GM04504 (cell line): ENCODE results near the gene TRIM65.

Source experiments
- DNase-seq: peaks from one replicate; pipeline ENCODE4 v3.0.0-alpha.2; 2012; ENCODE audit warnings: low read depth

The TRIM65 gene

GRCh38 chr17:75917141-75917916 lies 20.6 kb upstream of the TRIM65 start:
- no peak for DNase-seq

DNA sequence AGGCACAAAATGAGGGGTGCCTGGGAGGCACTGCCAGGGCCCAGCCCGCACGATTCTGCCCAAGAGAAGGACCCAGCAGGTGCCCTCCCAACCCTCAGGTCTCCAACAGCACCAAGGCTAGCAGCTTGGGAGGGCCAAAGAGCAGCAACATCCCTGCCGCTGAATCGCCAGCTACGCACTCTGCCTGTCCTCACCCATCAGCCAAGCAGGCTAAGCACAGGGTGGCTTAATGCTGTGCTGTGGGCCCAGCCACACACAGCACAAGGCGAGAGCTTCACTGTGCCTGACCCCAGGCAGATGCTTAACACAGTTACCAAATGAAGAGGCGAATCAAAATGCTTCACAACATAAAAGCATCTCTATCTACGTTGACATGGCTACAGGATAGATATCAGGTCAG lies 18.5 kb upstream of the TRIM65 start:
- no peak for DNase-seq

GRCh38 chr17:75914643-75915267 lies 18.0 kb upstream of the TRIM65 start:
- no peak for DNase-seq

DNA sequence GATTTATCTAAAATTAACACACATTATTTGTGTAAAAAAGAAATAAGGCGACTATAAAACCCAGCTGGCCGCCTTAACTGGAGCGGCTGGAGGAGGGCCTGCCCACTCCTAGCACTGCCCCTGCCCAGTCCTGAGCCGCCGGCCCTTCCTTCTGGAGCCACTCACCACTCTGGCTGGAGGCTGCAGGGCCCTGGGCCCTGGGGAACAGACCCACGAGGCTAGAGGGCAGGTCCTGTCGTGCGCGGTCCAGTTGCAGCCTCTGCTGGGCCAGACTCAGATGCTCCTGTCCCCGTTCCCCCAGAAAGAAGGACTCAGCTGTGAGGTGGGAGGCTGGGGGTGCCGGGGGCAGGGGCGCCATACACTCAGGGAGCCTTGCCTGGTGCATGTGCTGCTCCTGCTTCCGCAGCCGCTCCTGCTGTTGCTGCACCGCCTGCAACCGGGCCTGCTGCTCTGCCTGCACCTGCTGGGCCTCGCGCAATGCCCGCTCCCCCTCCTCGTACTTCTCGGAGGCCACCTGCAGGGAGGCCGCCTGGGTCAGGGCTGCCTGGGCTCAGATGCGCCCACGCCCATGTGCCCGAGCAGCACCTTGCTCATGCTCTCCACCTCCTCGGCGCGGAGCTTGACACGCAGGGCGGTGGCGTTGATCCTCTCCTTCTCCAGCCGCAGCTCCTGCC lies 16.9 kb upstream of the TRIM65 start:
- DNase-seq = no peak

DNA sequence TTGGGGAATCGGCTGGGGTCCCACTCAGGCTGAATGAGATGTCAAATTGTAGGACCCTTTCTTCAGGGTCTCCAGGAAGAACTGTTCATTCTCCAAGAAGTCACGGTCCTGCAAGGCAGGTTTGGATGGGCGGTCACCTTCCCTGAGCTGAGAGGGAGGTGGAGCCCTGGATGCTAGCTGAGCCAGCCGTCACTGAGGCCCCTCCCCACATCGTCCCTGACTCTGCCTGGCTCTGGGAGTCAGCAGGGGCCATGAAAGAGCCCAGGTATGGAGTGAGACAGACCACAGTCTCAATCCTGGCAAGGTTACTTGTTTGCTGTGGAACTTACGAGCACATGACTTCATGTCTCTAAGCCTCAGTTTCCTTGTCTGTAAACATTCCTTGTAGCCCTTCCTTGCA lies 13.9 kb upstream of the TRIM65 start:
- DNase-seq = no peak

DNA sequence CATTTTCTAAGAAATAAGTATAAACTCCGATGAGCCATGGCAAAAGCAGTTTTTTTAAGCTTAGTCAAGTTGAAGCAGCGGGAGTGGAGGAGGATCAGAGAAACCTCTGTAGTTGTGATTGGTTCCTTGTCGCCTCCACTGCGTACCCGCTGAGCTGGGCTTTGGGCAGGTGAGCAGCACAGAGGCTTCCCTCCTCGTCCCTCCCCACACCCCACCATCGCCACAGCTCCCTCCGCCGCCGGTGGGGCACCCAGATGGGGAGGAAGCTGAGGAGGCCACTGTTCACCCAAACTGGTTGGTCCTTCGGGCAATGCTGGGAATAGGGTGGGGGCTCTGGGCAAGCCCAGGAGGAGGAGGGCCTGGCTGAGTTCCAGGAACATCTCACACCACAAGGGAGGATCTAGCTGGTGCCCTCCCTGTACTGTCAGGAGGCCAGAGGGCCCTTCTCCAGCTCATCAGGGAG lies 13.1 kb upstream of the TRIM65 start:
- DNase-seq = no peak

GRCh38 chr17:75909051-75909811 lies 12.5 kb upstream of the TRIM65 start:
- DNase-seq = no peak

- no peak for DNase-seq
Observed at GRCh38 chr17:75908201-75908600, 11.4 kb upstream of the TRIM65 start.

GRCh38 chr17:75906143-75906884 lies 9.6 kb upstream of the TRIM65 start:
- DNase-seq = no peak

DNA sequence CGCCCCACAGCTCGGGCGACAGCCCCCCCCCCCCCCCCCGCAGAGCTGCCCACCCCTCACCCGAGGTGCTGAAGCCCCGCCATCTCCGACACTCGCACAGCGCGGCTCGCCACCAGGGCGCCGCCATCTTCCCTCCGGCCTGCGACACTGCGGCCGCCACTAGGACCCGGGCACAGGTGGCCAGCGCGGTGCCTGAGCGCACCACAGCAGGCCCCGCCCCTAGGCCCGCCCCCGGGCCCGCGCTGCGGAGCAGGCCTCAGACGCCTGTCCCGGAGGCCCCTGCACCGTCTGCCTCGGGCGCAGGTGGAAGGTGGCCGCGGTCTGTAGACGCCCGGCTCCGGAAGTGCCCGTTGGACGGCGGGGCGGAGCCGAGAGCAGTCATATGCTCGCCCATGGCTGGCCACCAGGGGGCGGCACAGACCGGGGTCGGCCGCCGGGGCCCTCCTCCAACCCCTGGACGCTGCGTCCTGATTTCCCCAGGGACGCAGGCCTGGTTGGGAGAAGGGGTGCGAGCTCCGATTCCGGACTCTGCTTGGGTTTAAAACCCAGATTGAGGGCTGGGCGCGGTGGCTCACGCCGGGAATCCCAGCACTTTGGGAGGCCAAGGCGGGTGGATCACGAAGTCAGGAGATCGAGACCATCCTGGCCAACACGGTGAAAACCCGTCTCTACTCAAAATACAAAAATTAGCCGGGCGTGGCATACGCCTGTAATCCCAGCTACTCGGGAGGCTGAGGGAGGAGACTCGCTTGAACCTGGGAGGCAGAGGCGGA lies 8.2 kb upstream of the TRIM65 start, which contains the start of gene MRPL38:
Gene MRPL38, minus strand, starts transcription at position 136 of the 773 bp plus-strand sequence. Its CDS starts 9 bp downstream, at position 127.
- DNase-seq = peak; percentile 90

DNA sequence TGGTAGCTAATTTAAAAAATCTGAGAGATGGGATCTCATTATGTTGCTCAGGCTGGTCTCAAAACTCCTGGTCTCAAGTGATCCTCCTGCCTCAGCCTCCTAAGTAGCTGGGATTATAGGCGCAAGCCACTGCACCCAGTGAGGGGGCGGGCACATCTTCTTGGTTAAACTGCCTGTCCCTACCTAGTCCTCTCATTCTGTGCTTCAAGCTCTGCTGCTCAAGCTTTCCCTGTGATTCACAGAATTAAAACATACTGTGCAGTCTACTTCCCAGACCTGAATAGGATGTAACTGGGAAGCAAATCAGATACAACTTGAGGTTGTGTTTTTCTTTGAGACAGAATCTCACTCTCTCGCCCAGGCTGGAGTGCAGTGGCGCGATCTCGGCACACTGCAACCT lies 5.7 kb upstream of the TRIM65 start:
- no peak for DNase-seq

DNA sequence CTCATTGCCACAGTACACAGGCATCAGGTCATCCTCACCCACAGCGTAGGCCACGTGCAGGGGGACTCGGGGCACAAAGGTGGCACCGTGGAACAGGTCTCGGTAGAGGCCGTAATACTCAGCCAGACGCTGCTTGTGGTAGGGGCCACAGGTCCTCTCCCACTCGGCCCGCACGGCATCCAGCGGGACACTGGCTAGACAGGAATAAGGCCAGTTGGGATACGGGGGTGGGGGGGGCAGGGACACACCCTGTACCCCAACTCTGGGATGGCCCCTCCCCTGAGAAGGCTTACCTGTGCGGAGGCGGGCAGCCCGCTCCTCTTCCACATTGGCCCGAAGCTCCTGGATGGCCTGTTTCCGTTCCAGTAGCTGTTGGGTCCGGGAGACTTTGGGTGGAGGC lies 5.0 kb upstream of the TRIM65 start:
- DNase-seq = no peak

DNA sequence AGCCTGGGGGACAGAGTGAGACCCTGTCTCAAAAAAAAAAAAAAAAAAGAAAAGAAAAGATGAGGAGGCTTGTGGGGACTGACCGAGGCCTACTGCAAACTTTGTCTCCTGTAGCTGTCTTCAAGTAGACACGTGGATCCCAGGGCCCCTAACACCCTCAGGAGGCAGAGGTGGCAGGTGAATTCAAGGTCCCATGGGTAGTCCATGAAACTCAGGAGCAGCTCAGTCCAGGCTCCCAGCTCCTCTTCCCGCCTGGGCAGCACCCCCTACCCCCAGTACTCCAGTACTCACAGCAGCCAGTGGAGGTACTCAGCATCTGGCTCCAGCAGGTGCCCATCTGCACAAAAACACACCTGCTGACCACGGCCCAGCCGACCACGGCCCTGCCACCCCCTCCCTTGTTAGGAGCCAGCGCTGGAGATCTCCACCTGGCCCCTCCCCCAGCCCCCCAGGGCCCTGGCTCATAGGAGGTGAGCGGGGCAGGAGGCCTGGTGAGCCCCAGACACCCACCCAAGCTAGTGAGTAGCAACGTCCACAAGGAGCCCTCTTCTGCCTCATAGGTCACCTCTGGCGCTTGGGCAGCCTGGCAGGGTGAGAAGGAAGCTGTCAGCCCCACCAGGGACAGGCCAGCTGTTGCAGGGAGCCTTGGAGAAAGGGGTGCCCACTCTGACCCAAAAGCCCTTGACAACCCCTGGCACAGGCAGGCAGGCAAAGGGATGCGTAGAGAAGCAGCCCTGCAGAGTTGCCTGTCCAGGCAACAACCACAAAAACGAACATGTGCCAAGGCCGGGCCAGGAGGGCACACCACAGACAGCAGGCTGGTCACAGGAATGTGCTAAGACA lies 4.2 kb upstream of the TRIM65 start:
- DNase-seq = no peak

DNA sequence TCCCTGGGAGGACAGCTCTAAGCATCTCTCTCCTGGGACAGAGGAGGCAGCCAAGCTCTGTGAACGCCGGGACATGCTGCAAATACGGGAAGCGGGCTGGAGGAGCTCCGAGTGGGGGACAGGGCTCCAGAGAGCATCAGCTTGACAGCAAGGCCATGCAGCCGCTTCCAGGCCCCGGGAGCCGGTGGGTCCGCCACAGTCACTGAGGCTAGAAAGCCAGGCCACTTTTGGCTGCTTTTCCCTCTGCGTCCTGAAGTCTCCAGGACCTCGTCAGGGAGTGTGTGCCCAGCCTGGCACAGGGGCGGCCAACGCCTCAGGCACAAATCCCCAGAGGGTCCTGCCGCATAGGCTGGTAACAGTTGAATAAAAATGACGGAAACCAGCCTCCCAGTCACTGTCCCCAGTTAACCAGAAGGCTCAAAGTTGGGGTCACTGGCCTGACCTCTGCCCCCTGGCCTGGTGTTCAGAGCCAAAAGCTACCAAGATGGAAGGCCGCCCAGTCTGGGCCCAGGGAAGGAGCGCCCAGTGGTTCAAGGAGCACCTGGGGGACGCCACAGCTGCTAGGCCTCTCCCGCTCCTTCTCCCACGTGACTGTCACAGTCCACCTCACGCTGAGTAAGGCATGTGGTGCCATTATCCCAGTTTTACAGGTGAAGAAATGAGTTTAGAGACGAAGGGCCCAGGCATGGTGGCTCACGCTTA lies 3.2 kb upstream of the TRIM65 start:
- no peak for DNase-seq

GRCh38 chr17:75899353-75899752 lies 2.6 kb upstream of the TRIM65 start:
- no peak for DNase-seq

- no peak for DNase-seq
Observed at GRCh38 chr17:75898791-75899190, 2.0 kb upstream of the TRIM65 start.

GRCh38 chr17:75898065-75898464 lies 1.3 kb upstream of the TRIM65 start:
- DNase-seq = no peak

DNA sequence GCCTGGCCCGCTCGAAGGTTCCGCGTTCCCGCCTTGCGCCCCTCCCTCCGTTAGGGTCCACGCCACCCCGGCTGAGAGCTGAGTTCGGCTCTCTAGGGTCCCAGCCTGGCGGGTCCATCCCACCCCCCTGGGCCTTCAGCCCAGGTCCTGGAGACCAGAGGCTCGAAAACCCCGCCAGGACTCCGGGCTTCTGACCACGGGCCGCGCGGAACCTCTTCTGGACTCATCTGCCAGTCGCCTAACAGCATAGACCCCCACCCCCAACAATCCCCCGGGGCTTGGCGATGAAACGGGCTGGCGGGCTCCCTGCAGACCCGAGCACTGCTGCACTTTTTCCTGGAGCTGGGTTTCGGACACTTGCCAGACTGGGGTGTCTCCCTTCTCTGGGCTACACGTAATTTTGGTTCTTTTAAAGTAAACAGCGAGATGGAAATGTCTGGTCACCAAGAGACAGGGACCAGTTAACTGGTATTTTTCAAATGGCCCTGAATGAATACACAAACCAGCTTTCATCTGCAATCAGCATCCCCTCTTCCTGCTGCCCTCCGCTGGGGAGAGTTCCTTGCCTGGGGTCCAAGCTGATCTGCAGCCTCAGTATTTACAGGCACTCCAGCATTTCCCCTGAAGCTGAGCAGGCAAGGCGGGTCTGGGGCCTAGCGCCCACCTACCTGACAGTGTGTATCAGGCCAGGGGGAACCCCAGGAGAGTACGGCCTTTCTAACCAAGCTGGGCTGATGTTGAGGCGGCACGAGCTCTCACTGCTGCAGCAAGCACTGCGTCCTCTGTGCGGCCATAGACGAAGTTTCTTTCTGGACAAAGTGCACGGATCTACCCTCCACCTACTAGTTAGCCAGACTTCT lies 639 bp upstream of the TRIM65 start:
- no peak for DNase-seq
